Measurements from ENCODE around the gene NEAT1. TPM values are rescaled to one million over a fixed set of nuclear protein-coding genes. Genes with fewer than 3 reads are reported as not detected.

NEAT1 gene
- total RNA-seq, 6 donors from 2014 or later, result 245 to 3,084 (median 1,019) TPM

DNA sequence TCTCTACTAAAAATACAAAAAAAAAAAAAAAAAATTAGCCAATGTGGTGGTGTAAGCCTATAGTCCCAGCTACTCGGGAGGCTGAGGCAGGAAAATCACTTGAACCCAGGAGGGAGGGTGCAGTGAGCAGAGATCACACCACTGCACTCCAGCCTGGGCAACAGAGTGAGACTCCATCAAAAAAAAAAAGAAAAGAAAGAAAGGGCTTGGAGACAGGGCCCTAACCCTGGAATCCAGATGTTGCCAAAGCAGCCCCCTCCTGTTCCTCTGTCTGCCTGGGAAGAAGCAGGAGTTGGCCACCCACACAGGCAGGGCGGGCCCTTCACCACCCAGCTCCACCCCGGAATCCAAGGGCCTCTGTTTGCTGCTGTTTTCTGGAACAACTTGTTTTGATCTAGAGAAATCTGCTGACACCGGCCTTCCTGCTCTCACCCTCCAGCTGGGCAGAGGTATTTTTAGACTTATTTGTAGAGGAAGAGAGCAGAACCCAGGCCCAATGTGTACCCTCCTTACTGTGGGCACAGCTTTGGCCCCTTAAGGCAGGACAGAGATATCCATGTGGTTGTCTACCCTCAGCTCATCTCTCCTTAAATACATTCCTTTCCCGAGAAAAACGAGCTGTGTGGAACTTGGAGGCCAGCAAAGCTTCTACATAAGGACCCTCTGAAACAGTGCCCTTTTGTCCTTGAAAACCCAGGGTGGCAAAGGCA, 2.7 kb upstream of the NEAT1 start:
- Histone ChIP-seq H3K4me1 (peaks cover 39 to 62% (median 46%) of the 10 kb centered on the region in 4 donors), H3K36me3 (peaks cover 0 to 13% (median 1%) of the 10 kb centered on the region in 4 donors), H3K9me3 (no peaks in the 10 kb centered on the region), H3K4me3 (peak overlapping the region; percentile 11 to 79 (median 50)), H3K27me3 (no peaks in the 10 kb centered on the region), H3K27ac (peak overlapping the region; percentile 97 to 100 (median 100))
- DNase-seq (peak; percentile 89 to 98), ATAC-seq (ENCODE audit: low FRiP score in 2 of 2) (peak; percentile 52 to 66)
- peak; percentile 3 to 93 (median 51) for TF ChIP-seq POLR2A (IDR thresholded peaks at IDR 0.05)
- TF ChIP-seq POLR2AphosphoS5 (IDR thresholded peaks at IDR 0.05), result peak; percentile 94 to 97
- TF ChIP-seq EP300 (IDR thresholded peaks at IDR 0.05), result peak; percentile 67 to 98 (median 86)
- TF ChIP-seq, protein P1, sequence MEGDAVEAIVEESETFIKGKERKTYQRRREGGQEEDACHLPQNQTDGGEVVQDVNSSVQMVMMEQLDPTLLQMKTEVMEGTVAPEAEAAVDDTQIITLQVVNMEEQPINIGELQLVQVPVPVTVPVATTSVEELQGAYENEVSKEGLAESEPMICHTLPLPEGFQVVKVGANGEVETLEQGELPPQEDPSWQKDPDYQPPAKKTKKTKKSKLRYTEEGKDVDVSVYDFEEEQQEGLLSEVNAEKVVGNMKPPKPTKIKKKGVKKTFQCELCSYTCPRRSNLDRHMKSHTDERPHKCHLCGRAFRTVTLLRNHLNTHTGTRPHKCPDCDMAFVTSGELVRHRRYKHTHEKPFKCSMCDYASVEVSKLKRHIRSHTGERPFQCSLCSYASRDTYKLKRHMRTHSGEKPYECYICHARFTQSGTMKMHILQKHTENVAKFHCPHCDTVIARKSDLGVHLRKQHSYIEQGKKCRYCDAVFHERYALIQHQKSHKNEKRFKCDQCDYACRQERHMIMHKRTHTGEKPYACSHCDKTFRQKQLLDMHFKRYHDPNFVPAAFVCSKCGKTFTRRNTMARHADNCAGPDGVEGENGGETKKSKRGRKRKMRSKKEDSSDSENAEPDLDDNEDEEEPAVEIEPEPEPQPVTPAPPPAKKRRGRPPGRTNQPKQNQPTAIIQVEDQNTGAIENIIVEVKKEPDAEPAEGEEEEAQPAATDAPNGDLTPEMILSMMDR (IDR thresholded peaks at IDR 0.05), result no peak
- WGBS, 2 donors, result 0% methylated on average over 5 to 6 of the region's 6 CpGs

- H3K4me1 ChIP-seq, result peaks cover 39 to 61% (median 46%) of the 10 kb centered on the region in 4 donors
- DNase-seq, result no peak
- no peak for TF ChIP-seq POLR2AphosphoS5 (IDR thresholded peaks at IDR 0.05)
- no peak for TF ChIP-seq EP300 (IDR thresholded peaks at IDR 0.05)
- no peak for TF ChIP-seq POLR2A (IDR thresholded peaks at IDR 0.05)
- TF ChIP-seq, protein P1 (IDR thresholded peaks at IDR 0.05), result no peak
Measured at GRCh38 chr11:65420506-65420905, 2.1 kb upstream of the NEAT1 start.

GRCh38 chr11:65420979-65421793, 1.4 kb upstream of the NEAT1 start:
- peak; percentile 52 to 99 for DNase-seq
- peak; percentile 56 to 69 for ATAC-seq (ENCODE audit: low FRiP score in 2 of 2)
- 3 to 5% methylated on average over 13 to 15 of the region's 15 CpGs for WGBS, 2 donors
- Histone ChIP-seq H3K4me3 (peak overlapping the region; percentile 66 to 79 (median 68)), H3K9me3 (no peaks in the 10 kb centered on the region), H3K4me1 (peaks cover 33 to 55% (median 43%) of the 10 kb centered on the region in 4 donors), H3K27ac (peak overlapping the region; percentile 97 to 100 (median 100)), H3K27me3 (no peaks in the 10 kb centered on the region), H3K36me3 (peaks cover 0 to 26% (median 3%) of the 10 kb centered on the region in 4 donors)
- TF ChIP-seq, protein P1 (IDR thresholded peaks at IDR 0.05), result no peak
- TF ChIP-seq POLR2A (IDR thresholded peaks at IDR 0.05), result peak in 3 of 4 donors; percentile 68 to 95 (median 80)
- TF ChIP-seq EP300 (IDR thresholded peaks at IDR 0.05), result peak; percentile 99 to 100 (median 100)
- TF ChIP-seq POLR2AphosphoS5 (IDR thresholded peaks at IDR 0.05), result peak; percentile 100

More at GRCh38 chr11:65420506-65420905, 2.1 kb upstream of the NEAT1 start:
- Histone ChIP-seq H3K36me3 (peaks cover 0 to 19% (median 2%) of the 10 kb centered on the region in 4 donors), H3K27ac (peak overlapping the region; percentile 97 to 100 (median 100)), H3K27me3 (no peaks in the 10 kb centered on the region), H3K9me3 (no peaks in the 10 kb centered on the region), H3K4me3 (peak overlapping the region in 3 of 4 donors; percentile 66 to 79 (median 69))
- WGBS, 2 donors, result 73% methylated on average over 2 of the region's 2 CpGs
- no peak for ATAC-seq (ENCODE audit: low FRiP score in 2 of 2)

DNA sequence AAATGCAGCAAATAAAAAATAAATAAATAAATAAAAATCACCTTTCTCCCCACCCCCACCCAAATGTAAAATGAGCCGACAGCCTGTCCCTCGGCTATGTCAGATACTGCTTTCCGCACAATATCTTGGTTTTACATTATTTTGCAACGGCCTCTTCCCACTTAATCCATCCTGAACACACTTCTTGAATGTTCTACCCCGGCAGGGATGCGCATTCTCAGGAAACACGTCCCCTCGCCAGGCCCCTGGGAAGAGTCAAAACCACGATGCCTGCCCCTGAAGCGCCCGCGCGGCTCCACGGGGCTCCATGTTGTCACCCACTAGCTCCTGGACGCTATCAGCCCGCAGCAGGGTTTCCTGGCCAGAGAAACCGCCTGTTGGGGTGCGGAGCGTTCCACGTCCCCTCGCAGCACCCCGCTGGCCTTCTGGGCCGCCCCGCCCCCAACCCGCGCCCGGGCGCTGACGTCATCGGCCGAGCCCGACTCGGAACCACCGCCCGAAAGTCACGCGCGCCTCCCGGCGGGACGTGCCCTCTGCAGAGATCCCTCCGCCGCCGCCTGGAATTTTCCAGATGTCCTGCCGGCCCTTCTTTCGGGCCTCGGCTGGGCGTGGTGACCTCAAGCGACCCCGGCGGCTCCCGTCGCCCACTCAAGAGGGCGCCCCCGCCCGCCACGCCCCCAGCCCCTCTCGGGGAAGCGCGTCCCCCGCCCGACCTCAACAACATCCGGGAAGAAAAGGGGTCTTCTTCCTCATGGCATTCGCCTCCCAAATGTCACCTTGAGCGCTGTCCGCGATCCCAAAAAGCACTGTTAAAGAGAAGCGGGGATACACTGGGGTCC, 585 bp upstream of the NEAT1 start:
- H3K27ac ChIP-seq, result peak overlapping the region; percentile 97 to 100 (median 100)
- H3K27me3 ChIP-seq, result no peaks in the 10 kb centered on the region
- DNase-seq (peak; percentile 97 to 100), ATAC-seq (ENCODE audit: low FRiP score in 2 of 2) (peak; percentile 40 to 61)
- TF ChIP-seq, protein P1 (IDR thresholded peaks at IDR 0.05), result peak in 3 of 6 experiments; percentile 6 to 10 (median 7)
- TF ChIP-seq POLR2AphosphoS5 (IDR thresholded peaks at IDR 0.05), result peak; percentile 98
- TF ChIP-seq POLR2A (IDR thresholded peaks at IDR 0.05), result peak; percentile 44 to 86 (median 79)
- peak; percentile 93 to 100 (median 94) for TF ChIP-seq EP300 (IDR thresholded peaks at IDR 0.05)
- peaks cover 27 to 50% (median 35%) of the 10 kb centered on the region in 4 donors for H3K4me1 ChIP-seq
- peaks cover 0 to 34% (median 6%) of the 10 kb centered on the region in 4 donors for H3K36me3 ChIP-seq
- WGBS, 2 donors, result 1% methylated on average over 17 to 31 of the region's 68 CpGs
- peak overlapping the region; percentile 66 to 93 (median 74) for H3K4me3 ChIP-seq
- H3K9me3 ChIP-seq, result no peaks in the 10 kb centered on the region
